Nucleus accumbens (tissue), 56 donors: ENCODE results near the gene PRPF38A.
"Not testable (repeated sequence)": the region's sequence is repeated elsewhere in the genome, so short reads cannot be mapped to it uniquely, and the experiment has no call there.

Source experiments
- DNase-seq, 56 donors: peaks; one replicate each; lab custom pipeline; 2025; lab: John Stamatoyannopoulos, UW

Gene PRPF38A, protein sequence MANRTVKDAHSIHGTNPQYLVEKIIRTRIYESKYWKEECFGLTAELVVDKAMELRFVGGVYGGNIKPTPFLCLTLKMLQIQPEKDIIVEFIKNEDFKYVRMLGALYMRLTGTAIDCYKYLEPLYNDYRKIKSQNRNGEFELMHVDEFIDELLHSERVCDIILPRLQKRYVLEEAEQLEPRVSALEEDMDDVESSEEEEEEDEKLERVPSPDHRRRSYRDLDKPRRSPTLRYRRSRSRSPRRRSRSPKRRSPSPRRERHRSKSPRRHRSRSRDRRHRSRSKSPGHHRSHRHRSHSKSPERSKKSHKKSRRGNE

DNA sequence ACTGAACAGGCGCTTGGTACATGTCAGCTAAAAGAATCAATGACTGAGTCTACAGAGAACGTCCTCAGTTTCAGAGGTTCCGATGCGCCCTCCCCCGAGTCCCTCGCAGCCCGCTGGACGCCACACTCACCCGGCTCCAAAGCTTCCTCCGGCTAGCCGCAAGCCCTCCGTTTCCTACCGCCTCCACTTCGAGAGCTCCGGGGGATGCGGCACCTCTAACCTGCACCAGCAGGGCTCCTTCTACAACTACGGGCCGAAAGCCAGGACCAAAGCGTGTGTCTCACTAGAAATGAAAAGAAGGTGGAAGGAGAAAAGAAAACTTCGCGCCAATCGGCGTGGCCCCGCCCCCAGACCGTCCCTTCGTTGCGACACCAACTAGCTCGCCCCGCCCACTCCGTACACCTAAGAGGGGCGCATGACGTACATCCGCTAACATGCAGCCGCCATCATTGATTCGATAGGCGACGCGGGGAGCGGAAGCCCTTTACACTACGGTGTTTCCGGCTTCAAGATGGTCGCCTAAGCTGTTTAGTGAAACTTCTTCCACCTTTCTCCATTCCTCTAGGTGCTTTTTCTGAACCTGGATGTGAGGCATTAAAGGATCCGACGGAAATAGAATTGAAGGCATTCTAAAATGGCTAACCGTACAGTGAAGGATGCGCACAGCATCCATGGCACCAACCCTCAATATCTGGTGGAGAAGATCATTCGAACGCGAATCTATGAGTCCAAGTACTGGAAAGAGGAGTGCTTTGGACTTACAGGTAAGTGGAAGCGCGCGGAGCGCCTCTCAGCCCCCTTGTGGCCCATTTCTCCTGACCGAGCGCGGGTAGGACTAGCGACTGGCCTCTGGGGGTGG is at the start of gene PRPF38A, which contains the start of gene ORC1:
Gene PRPF38A (plus strand): TSS at position 487 of the 859 bp plus-strand sequence. CDS start 148 bp downstream, at position 635.
Gene ORC1 (minus strand): TSS at position 308 of the 859 bp plus-strand sequence. CDS start 2,200 bp downstream, outside the sequence.
- DNase-seq = peak; percentile 21 to 99 (median 92)

DNA sequence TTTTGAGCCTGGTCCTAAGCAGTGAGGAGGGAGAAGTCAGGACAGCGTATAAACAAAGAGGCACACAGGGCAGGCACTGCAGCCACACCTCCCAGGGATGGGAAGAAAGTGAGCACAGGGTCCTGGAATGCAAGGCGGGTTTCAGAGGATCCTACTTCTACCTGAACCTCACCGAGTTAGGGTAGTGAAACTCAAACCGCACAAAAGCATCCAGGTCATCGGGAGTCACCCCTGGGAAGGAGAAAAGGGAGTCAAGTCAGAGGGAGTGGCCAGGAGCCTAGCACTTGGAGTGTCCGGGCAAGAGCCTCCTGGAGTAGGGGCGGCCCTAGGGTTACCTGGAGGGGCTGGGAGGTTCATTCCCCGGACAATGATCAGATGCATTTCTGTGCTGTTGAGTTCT is 49.0 kb upstream of the PRPF38A start:
- DNase-seq = no peak

- DNase-seq = no peak
Measured at GRCh38 chr1:52355847-52356505, 48.4 kb upstream of the PRPF38A start.

- no peak for DNase-seq
Measured at GRCh38 chr1:52356818-52357355, 47.5 kb upstream of the PRPF38A start.

DNA sequence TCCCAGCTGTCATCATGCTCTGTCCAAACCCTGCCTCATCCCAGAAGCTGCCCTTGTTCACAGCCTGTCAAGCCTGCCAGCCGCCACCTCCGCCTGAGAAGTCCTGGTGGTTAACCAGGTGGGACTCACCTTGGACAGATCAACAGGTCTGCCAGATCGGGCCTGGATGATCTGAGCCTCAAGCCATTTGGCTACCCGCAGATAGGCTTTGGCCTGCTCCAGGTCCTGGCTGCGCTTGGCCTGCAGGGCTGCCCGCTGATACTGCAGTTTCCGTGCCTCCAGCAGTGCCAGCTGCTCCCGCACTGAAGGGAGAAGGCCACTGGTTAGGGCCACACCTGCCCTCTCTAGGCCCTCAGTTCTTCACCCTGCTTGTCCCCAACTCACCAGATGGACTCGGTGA is 47.0 kb upstream of the PRPF38A start:
- no peak for DNase-seq

DNA sequence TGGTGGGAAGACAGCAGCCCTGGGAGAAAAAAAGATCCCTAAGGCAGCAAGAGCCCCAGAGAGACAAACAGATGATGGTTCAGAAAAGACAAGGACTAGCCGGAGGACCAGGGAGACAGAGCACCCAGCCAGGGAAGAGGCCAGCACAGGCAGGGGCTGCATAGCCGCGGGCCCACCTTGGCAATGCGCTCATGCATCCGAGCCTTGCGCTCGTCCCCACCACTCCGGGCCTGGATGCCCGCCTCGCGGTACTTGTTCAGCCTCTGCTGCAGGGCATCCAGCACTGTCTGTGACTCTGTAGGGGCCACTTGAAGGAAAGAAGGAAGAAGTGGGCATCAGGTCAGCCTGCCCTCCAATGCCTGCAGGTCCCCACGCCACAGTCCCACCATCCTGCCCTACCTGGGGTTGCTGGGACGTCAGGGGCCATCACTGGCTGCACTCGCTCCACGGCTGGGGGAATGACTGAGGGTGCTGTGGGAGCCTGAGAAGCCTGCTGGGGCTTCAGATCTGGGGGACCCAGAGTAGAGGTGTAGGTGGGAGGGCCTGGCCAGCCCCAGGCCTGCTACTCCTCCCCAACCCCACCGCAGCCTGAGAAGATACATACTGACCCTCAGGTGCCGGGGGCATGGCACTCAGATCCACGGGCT is 45.4 kb upstream of the PRPF38A start:
- DNase-seq = no peak

GRCh38 chr1:52359676-52360594 is 44.5 kb upstream of the PRPF38A start:
- no peak for DNase-seq

DNA sequence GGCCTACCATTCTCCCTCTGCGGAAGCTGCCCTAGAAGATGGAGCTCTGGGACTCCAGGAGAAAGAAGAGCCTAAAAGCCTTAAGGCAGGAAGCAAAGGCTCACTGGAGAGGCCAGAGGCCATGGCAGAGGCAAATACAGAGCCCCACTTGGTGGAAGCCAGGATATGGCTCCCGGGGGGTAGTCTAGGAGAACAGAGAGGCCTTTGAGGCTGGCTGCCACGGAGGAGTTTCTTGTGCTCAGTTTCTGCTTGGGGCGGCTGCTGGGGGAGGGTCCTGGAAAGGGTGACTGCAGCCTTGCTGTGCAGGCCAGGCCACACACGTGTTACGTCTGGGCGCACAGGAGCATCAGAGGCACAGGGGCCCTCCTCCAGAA is 43.8 kb upstream of the PRPF38A start:
- DNase-seq = no peak

- no peak for DNase-seq
Measured at GRCh38 chr1:52364235-52364839, 40.1 kb upstream of the PRPF38A start.

DNA sequence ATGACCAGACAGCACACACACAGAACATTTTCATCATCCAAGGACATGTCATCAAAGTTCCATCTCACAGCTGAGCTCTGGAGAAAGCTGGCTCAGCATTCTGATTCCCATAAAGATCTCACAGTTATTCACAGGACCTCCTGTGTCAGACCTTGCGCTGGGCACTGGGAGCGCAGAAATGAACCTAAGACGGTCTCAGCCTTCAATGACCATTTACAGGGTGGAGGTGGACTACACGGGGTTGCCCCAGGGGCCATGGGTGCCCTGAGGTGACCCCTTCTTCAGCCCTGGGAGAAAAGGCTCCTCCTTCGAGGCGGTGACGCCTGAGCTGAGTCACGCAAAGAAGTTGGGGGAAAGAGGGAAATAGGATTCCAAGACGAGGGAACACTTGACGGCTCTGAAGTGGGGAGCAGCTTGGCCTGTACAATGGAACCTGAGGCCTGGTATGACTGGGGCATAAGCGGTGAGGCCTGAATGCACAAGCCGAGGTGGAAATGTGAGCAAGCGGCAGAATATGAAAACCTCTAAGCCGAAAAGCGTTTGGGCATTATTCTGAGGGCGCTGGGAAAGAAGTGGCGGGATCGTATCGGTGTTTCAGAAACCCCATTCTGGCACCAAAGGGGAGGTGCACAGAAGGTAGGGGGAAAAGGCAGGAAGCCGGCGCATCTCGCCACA is 39.2 kb upstream of the PRPF38A start:
- peak in 34 of 56 donors; percentile 8 to 67 (median 42) for DNase-seq

DNA sequence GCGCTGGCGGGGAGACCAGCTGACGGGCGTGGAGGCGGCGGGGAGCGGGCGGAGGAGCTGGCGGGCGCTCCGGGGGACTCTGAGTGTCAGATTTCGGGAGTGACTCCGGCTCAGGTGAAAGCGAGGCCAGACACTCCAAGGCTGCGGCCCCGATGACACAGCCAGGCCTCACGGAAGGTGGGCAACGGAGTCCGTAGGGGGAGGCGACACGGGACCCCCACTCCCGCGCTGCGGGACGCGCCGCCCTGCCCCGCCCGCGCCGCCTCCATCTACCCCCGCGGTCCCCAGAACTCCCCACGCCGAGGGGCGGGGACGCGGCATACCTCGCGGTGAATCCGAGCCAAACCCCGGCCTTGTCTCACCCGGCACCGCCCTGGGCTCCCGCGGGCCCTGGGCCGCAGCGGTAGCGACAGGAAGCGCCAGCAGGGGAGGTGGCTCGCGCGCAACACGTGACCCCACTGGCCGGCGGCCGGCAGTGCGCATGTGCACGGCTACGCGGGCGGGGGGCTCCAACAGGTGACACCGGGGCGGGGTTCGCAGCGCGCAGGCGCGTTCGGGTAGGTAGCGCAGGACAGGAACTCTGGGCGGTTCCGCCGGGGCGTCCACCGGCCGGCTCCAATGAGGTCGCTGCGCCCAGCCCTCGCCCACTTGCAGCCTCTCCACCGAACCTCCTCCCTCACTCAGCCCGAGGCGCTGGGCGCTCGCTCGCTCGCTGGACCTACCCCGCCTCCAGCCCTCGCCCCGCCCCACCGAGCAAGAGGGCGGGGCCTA is 38.5 kb upstream of the PRPF38A start, which contains the start of gene CC2D1B:
Gene CC2D1B (minus strand): TSS at position 460 of the 771 bp plus-strand sequence. CDS start 1,585 bp downstream, outside the sequence.
- peak; percentile 43 to 95 (median 90) for DNase-seq

- no peak for DNase-seq
Measured at GRCh38 chr1:52366517-52366827, 37.9 kb upstream of the PRPF38A start.

DNA sequence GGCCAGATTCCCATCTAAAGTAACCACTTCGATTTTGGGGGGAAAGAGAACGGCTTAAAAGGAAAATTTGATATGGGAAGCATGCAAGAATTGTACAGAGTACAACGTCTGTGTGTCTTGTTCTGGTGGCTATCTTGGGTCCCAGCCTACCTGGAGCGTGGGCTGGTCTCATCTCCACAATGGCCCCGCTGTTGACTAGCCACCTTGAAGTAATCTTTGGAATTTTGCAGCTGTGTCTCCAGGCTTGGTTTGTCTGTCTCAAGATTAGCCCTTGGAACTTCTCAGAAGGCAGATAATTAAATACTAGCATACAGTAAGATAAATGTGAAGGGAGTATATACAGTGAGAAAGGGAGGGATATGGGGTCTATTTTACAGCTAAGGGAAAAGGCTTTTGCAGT is 37.1 kb upstream of the PRPF38A start:
- no peak for DNase-seq

DNA sequence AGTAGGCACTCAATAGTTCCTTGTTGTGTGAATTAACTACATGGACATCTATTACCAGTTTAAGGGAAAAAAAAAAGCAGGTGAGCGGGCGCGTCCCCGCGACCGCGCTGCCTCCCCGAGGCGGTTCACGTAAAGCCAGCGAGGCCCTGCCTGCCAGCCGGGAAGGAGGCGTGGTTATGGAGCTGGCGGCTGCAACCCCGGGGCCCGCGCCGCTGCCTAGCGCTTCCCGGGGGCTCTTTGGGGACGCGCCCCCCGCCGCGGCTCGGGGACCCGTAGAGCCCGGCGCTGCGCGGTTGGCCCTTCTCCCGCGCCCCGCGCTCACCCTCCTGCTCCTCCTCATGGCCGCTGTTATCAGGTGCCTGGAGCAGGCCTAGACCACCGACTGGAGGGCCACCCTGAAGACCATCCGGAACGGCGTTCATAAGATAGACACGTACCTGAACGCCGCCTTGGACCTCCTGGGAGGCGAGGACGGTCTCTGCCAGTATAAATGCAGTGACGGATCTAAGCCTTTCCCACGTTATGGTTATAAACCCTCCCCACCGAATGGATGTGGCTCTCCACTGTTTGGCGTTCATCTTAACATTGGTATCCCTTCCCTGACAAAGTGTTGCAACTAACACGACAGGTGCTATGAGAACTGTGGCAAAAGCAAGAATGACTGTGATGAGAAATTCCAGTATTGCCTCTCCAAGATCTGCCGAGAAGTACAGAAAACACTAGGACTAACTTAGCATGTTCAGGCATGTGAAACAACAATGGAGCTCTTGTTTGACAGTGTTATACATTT is 35.8 kb upstream of the PRPF38A start:
- DNase-seq = peak in 39 of 56 donors; percentile 3 to 69 (median 35)

DNA sequence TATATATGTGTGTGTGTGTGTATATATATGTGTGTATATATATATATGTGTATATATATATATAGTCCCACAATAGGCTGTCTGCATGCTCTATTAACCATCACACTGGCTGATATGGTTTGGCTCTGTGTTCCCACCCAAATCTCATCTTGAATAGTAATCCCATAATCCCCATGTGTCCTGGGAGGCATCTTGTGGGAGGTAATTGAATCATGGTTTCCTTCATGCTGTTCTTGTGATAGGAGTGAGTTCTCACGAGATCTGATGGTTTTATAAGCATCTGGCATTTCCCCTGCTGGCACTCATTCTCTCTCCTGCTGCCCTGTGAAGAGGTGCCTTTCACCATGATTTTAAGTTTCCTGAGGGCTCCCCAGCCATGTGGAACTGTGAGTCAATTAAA is 34.6 kb upstream of the PRPF38A start:
- DNase-seq = not testable (repeated sequence)

DNA sequence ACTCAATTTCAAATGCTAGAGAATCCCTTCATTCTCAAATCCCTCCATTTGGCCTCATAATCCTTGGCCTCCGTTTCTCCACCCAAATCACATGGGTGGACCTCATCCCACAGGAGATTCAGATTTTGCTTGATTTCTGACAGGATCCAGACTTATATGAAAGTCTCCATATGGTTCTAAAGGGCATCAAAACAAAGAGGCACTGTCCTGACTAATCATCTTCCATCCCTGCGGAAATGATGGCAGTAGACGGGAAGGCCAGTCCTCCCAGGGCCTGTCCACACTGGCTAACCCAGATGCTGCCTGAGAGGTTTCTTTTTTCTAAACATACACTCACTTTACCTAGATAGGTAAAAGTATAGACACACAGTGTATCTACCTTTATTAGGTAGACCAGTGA is 19.0 kb upstream of the PRPF38A start:
- DNase-seq = no peak

DNA sequence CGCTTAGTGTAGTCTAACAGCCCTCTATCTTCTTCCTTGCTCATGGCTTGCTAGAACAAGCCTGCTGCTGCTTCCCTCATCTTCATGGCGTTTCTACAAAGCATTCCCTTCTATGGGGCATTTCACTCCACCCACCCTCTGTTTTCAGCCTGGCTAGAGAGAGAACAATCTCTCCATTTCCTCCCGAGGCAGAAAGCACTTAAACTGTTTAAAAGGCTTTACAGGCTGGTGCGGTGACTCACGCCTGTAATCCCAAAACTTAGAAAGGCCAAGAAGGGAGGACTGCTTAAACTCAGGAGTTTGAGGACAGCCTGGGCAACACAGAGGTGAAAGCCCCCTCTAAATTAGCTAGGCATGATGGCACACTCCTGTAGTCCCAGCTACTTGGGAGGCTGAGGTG is 17.9 kb upstream of the PRPF38A start:
- no peak for DNase-seq
